ENCODE measurements around the gene KPNA6.

Gene KPNA6

GRCh38 chr1:32216566-32216965 lies 108.7 kb downstream of the KPNA6 start:
- no peak overlapping the region for H3K4me2 ChIP-seq (ENCODE audit: low read length)
- no peak overlapping the region for H3K9ac ChIP-seq (ENCODE audit: low read length)
- TF ChIP-seq EZH2 (IDR thresholded peaks at IDR 0.05; ENCODE audit: borderline replicate concordance, low read length) (no peak), CTCF (IDR thresholded peaks at IDR 0.05; ENCODE audit: low read length) (no peak)

GRCh38 chr1:32219022-32219421 lies 111.2 kb downstream of the KPNA6 start:
- H3K9me2 ChIP-seq (ENCODE audit: low read depth, low read length), result no peaks in the 10 kb centered on the region
- H3K79me2 ChIP-seq (ENCODE audit: insufficient read depth, low read length), result peaks cover 15% of the 10 kb centered on the region
- peaks cover 26% of the 10 kb centered on the region; the same call in 1 of the 2 replicates for H3K36me3 ChIP-seq (ENCODE audit: insufficient read depth, low read length)
- H3F3A ChIP-seq (ENCODE audit: insufficient read depth, low read length), result no peaks in the 10 kb centered on the region
- H3K27ac ChIP-seq (ENCODE audit: low read depth, low read length, poor library complexity, severe bottlenecking), result no peak overlapping the region
- H3K9me3 ChIP-seq (ENCODE audit: low read length), result no peaks in the 10 kb centered on the region
- H3K27me3 ChIP-seq (ENCODE audit: insufficient read depth, low read length), result no peaks in the 10 kb centered on the region
- H4K20me1 ChIP-seq (ENCODE audit: insufficient read depth, low read length), result no peaks in the 10 kb centered on the region
- no peak for TF ChIP-seq EZH2 (IDR thresholded peaks at IDR 0.05; ENCODE audit: borderline replicate concordance, low read length)
- no peak for TF ChIP-seq CTCF (IDR thresholded peaks at IDR 0.05; ENCODE audit: low read length)
- no peak overlapping the region for H2AFZ ChIP-seq (ENCODE audit: low read length)
- H3K4me3 ChIP-seq (ENCODE audit: low read depth, low read length, poor library complexity, severe bottlenecking), result no peak overlapping the region
- H3K4me1 ChIP-seq (ENCODE audit: insufficient read depth, low read length, severe bottlenecking), result peaks cover 30% of the 10 kb centered on the region
- H3K4me2 ChIP-seq (ENCODE audit: low read length), result no peak overlapping the region
- no peak overlapping the region for H3K9ac ChIP-seq (ENCODE audit: low read length)

More at GRCh38 chr1:32216566-32216965, 108.7 kb downstream of the KPNA6 start:
- no peaks in the 10 kb centered on the region for H3K79me2 ChIP-seq (ENCODE audit: insufficient read depth, low read length)
- H3F3A ChIP-seq (ENCODE audit: insufficient read depth, low read length), result no peaks in the 10 kb centered on the region
- H3K27me3 ChIP-seq (ENCODE audit: insufficient read depth, low read length), result no peaks in the 10 kb centered on the region
- H2AFZ ChIP-seq (ENCODE audit: low read length), result no peak overlapping the region
- H3K27ac ChIP-seq (ENCODE audit: low read depth, low read length, poor library complexity, severe bottlenecking), result no peak overlapping the region
- H3K4me1 ChIP-seq (ENCODE audit: insufficient read depth, low read length, severe bottlenecking), result peaks cover 15% of the 10 kb centered on the region
- peaks cover 20% of the 10 kb centered on the region; the same call in 1 of the 2 replicates for H3K36me3 ChIP-seq (ENCODE audit: insufficient read depth, low read length)
- no peaks in the 10 kb centered on the region for H3K9me3 ChIP-seq (ENCODE audit: low read length)
- H3K4me3 ChIP-seq (ENCODE audit: low read depth, low read length, poor library complexity, severe bottlenecking), result no peak overlapping the region
- no peaks in the 10 kb centered on the region for H4K20me1 ChIP-seq (ENCODE audit: insufficient read depth, low read length)
- H3K9me2 ChIP-seq (ENCODE audit: low read depth, low read length), result no peaks in the 10 kb centered on the region

GRCh38 chr1:32220746-32221580 lies 113.1 kb downstream of the KPNA6 start:
- Histone ChIP-seq H3K4me1 (ENCODE audit: insufficient read depth, low read length, severe bottlenecking) (peaks cover 31% of the 10 kb centered on the region), H3K9me2 (ENCODE audit: low read depth, low read length) (no peaks in the 10 kb centered on the region), H3K4me2 (ENCODE audit: low read length) (peak overlapping the region; percentile 62), H3K27ac (ENCODE audit: low read depth, low read length, poor library complexity, severe bottlenecking) (peak overlapping the region; percentile 73), H3K9me3 (ENCODE audit: low read length) (no peaks in the 10 kb centered on the region), H3K36me3 (ENCODE audit: insufficient read depth, low read length) (peaks cover 33% of the 10 kb centered on the region), H3K4me3 (ENCODE audit: low read depth, low read length, poor library complexity, severe bottlenecking) (peak overlapping the region; percentile 84), H4K20me1 (ENCODE audit: insufficient read depth, low read length) (no peaks in the 10 kb centered on the region), H3K79me2 (ENCODE audit: insufficient read depth, low read length) (peaks cover 15% of the 10 kb centered on the region), H3K9ac (ENCODE audit: low read length) (peak overlapping the region; percentile 84; the same call in 1 of the 2 replicates), H3F3A (ENCODE audit: insufficient read depth, low read length) (no peaks in the 10 kb centered on the region), H3K27me3 (ENCODE audit: insufficient read depth, low read length) (no peaks in the 10 kb centered on the region), H2AFZ (ENCODE audit: low read length) (no peak overlapping the region)
- no peak for TF ChIP-seq CTCF (IDR thresholded peaks at IDR 0.05; ENCODE audit: low read length)
- TF ChIP-seq EZH2 (IDR thresholded peaks at IDR 0.05; ENCODE audit: borderline replicate concordance, low read length), result no peak
